Brain pericyte (primary cell): ENCODE results near the gene MEIKIN.
"Not testable (repeated sequence)": the region's sequence is repeated elsewhere in the genome, so short reads cannot be mapped to it uniquely, and the experiment has no call there.

Experiments
- DNase-seq: peaks from one replicate; pipeline ENCODE4 v3.0.0-alpha.2; 2012; ENCODE audit warnings: low read depth, low spot score

Gene MEIKIN

DNA sequence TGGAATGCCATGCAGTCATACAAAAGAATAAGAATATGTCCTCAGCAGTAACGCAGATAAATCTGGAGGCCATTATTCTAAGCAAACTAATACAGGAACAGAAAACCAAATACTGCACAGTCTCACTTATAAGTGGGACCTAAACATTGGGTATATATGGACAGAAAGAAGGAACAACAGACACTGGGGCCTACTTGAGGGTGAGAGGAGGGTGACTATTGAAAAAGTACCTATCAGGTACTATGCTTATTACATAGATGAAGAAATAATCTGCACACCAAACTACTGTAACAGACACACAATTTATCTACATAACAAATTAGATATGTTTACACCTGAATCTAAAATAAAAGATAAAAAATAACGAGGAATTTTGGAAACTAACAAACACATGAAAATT lies 38.8 kb downstream of the MEIKIN start:
- DNase-seq: no peak

DNA sequence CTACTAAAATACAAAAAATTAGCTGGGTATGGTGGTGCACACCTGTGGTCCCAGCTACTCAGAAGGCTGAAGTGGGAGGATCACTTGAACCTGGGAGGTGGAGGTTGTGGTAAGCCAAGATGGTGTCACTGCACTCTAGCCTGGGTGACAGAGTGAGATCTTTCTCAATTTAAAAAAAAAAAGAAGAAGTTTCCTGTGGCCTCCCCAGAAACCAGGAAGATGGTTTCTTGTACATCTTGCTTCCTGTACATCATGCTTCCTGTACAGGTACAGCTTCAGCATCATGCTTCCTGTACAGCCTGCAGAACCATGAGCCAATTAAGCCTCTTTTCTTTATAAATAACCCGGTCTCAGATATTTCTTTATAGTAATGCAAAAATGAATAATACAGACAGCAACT lies 43.2 kb downstream of the MEIKIN start:
- not testable (repeated sequence) for DNase-seq

DNA sequence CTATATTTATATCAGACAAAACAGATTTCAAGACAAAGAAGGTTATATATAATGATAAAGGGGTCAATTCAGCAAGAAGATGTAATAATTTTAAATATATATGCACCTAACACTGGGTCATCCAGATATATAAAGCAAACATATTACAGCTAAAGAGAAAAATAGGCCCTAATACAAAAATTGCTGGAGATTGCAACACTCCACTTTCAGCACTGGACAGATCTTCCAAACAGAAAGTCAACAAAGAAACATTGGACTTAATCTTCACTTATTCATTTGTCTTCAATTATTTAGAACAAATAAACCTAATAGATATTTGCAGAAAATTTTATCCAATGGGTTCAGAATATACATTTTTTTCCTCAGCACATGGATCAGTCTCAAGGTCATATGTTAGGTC lies 45.8 kb downstream of the MEIKIN start:
- DNase-seq: no peak

DNA sequence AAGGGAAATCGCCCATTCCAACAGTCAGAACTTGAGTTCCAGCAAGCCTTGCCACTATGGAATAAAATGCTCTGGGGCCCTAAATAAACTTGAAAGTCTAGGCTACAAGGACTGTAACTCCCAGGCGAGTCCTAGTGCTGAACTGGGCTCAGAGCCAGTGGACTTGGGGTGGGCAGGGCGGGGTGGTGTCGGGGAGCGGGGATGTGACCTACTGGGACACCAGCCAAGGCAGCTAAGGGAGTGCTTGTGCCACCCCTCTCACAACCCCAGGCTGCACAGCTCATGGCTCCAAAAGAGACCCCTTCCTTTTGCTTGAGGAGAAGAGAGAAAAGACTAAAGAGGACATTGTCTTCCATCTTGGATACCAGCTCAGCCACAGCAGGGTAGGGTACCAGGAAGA lies 61.5 kb downstream of the MEIKIN start:
- DNase-seq: no peak

DNA sequence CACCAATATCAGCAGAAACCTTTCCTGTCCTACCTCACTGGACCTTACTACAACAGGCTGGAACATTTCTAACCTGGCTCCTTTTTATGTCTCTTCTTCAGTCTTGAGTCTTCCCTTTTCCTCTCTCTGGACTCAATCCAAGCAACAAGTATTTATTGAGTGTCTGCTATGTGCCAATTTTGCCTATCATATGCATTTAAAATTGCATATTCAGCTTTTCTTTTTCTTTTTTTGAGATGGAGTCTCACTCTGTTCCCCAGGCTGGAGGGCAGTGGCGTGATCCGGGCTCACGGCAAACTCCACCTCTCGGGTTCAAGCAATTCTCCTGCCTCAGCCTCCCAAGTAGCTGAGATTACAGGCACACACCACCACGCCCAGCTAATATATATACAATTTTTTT lies 65.8 kb downstream of the MEIKIN start:
- DNase-seq: no peak

DNA sequence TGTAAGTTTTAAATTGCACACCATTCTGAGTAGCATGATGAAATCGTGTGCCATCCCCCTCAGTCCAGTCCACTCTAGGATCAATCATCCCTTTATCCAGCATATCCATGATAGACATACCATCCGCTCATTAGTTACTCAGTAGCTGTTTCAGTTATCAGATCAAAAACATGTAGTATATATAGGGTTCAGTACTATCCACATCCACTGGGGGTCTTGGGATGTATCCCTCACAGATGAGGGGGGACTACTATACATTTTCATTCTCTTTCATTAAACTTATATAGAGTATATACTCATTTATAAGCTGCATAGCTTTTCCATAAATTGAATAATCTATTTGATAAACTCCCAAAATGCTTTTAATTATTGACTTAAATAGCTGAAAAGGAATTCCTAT lies 67.6 kb downstream of the MEIKIN start:
- DNase-seq: no peak

DNA sequence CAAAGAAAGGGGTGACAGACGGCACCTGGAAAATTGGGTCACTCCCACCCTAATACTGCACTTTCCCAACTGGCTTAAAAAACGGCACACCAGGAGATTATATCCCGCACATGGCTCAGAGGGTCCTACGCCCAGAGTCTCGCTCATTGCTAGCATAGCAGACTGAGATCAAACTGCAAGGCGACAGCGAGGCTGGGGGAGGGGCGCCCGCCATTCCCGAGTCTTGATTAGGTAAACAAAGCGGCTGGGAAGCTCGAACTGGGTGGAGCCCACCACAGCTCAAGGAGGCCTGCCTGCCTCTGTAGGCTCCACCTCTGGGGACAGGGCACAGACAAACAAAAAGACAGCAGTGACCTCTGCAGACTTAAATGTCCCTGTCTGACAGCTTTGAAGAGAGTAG lies 74.2 kb downstream of the MEIKIN start:
- DNase-seq: not testable (repeated sequence)

DNA sequence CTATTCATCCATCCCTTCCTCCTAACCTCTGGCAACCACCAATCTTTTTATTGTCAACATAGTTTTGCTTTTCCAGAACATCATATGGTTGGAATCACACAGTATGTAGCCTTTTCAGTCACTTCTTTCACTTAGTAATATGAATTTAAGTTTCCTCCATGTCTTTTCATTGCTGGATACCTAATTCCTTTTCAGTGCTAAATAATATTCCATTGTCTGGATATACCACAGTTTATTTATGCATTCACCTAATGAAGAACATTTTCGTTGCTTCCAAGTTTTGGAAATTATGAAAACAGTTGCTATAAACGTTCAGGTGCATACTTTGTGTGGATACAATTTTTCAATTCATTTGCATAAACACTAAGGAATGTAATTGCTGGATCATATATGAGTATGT lies 77.9 kb downstream of the MEIKIN start:
- DNase-seq: no peak

DNA sequence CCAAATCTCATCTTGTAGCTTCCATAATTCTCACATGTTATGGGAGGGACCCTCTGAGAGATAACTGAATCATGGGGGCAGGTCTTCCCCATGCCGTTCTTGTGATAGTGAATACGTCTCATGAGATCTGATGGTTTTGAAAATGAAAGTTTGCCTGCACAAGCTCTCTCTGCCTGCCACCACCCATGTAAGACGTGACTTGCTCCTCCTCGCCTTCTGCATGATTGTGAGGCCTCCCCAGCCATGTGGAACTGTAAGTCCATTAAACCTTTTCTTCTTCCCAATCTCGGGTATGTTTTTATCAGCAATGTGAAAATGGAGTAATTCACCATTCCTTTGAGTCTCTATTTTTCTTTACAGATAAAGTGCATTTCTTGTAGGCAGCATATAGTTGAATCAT lies 81.8 kb downstream of the MEIKIN start:
- no peak for DNase-seq

DNA sequence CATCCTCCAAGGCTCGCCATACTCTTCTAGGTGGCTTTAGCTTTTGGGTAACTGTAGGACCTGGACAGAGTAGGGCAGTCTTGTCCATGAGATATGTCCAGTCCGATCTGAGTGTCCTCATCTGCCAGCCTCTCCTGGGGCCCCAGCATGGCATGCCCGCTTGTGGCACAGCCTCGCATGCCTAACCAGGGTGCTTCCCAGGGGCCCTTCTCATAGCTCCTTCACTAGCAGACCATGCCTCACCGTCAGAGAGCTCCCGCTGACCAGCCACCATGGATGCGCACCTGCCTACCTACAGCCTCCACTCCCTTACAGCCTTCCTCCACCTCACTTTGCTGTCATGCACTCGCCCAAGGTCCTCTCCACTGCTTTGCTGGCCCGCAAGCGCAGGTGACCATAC lies 88.1 kb downstream of the MEIKIN start:
- no peak for DNase-seq

DNA sequence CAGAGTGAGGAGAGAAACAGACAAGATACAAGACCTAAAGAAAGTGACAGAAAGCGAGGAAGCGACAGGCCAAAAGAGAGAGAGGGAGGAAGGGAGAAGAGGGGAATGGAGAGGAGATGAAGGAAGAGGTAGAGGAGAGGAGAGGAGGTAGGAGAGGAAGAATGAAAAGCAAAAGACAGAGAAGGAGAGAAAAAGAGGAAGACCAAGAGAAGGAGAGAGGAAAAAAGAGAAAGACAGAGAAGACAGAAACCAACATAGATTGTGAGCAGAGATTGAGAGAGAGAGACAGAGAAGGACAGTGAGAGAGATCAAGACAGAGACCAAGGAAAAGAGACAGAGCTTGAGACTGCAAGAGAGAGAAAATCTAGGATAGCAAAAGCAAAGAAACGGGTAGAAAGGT lies 90.0 kb downstream of the MEIKIN start:
- no peak for DNase-seq

DNA sequence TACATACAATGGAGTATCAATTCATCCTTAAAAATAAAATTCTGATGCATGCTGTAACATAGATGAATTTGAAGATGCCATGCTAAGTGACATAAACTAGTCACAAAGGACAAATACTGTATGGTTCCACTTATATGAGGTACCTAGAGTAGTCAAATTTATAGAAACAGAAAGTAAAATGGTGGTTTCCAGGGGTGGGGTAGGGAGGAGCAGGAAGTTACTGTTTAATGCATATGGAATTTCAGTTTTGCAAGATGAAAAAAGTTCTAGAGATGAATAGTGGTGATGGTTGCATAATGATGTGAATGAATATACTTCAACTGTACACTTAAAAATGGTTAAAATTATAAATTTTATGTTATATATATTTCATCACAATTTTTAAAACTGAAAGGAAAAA lies 91.3 kb downstream of the MEIKIN start:
- no peak for DNase-seq

DNA sequence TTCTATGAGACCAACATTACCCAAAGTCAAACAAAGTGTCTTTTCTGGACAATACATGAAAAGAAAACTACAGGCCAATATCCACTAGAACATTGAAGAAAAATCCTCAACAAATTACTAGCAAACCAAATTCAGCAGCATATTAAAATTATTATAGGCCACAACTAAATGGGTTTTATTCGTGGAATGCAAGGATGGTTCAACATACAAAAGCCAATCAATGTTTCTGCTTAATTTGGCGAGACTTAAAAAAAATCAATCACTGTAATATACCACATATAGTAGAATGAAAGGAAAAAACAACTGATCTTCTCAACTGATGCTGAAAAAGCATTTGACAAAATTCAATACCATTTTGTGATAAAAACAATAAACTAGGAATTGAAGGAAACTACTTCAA lies 96.8 kb downstream of the MEIKIN start:
- DNase-seq: no peak

DNA sequence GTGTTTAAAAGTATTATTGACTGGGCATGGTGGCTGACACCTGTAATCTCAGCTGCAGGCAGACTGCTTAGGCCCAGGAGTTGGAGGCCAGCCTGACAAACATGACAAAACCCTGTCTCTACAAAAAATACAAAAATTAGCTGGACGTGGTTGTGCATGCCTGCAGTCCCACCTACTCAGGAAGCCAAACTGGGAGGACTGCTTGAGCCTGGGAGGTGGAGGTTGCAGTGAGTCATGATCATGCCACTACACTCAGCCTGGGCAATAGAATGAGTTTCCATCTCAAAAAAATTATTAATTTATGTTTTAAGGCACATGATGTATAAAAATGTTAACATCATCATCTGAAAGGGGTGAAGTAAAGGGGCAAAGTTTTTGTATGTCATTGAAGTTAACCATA lies 98.9 kb downstream of the MEIKIN start:
- DNase-seq: no peak

DNA sequence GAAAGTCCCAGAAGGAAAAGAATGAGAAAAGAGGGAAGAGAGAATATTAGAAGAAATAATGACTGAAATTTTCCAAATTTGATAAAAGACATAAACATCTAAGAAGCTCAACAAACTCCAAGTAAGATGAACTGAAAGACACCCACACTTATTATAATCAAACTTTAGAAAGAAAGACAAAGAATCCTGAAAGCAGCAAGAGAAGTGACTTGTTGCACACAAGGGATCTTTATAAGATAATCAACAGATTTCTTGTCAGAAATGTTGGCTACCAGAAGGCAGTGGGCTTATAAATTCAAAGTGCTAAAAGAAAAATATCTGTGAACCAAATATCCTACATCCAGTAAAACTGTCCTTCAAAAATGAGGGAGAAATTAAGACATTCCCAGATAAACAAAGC lies 99.6 kb downstream of the MEIKIN start:
- DNase-seq: no peak

DNA sequence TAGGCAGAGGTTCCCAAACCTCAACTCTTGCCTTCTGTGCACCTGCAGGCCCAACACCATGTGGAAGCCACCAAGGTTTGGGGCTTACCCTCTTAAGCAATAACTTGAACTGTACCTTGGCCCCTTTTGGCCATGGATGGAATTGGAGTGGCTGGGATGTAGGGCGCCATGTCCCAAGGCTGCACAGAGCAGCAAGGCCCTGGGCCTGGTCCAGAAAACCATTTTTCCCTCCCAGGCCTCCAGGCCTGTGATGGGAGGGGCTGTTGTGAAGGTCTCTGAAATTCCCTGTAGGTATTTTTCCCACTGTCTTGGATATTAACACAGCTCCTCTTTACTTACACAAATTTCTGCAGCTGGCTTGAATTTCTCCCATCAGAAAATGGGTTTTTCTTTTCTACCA lies 102.5 kb downstream of the MEIKIN start:
- not testable (repeated sequence) for DNase-seq

DNA sequence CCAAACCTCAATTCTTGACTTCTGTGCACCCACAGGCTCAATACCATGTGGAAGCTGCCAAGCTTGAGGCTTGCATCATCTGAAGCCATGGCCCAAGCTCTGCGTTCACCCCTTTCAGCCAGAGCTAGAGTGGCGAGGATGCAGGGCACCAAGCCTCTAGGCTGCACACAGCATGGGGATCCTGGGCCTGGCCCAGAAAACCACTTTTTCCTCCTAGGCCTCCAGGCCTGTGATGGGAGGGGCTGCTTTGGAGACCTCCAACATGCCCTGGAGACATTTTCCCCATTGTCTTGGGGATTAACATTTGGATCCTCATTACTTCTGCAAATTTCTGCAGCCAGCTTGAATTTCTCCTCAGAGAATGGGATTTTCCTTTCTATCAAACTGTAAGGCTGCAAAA lies 112.8 kb downstream of the MEIKIN start:
- not testable (repeated sequence) for DNase-seq

DNA sequence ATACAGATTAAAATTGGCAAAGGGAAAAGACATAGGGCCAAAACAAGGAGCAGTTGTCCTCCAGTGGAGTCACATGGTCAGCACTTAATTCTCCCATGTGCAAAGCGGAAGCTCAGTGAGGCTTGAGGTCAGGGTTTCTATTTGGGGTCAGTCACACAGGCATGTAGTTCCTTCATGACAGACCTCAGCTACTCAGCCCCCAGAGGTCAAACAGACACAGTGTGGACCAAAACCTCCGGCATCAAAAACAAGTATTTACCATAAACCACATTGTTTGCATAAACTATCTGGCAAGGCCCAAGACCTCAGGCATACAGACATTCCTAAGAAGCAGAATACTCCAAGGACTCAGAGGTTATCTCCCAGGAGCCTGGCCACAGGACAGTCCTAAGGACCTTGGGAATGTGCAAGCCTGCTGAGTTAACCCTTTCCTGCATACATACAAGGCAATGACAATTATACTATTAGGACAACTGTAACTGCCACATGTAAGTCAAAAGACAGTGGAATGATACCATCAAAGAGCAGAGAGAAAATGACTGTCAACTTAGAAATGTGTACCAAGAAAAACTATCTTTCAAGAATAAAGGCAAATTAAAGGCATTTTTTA lies 120.0 kb downstream of the MEIKIN start:
- DNase-seq: no peak

DNA sequence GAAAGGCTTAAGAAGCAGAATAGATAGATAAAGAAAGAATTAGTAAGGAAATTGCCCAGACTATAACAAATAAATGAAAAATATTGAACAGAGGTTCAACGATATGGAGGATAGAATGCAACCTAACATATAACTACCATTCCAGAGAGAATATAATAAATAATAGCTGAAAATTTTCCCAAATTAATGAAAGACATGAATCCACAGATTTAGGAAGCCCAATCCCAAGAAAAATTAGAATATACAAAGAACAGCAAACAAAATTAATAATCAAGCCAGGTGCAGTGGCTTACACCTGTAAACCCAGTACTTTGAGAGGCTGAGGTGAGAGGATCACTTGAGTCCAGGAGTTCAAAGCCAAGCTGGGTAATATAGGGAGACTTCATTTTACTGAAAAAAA lies 120.8 kb downstream of the MEIKIN start:
- no peak for DNase-seq

DNA sequence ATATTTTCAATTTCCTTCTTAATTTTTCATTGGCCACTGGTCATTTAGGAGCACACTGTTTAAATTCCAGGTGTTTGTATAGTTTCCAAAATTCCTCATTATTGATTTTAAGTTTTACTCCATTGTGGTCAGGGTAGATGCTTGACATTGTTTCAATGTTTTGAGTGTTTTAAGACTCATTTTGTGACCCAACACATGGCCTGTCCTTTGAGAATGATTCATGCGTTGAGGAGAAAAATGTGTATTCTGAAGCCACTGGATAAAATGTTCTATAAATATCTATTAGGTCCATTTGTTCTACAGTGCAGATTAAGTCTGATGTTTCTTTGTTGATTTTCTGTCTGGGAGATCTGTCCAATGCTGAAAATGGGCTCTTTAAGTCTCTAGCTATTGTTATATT lies 124.2 kb downstream of the MEIKIN start:
- DNase-seq: no peak

DNA sequence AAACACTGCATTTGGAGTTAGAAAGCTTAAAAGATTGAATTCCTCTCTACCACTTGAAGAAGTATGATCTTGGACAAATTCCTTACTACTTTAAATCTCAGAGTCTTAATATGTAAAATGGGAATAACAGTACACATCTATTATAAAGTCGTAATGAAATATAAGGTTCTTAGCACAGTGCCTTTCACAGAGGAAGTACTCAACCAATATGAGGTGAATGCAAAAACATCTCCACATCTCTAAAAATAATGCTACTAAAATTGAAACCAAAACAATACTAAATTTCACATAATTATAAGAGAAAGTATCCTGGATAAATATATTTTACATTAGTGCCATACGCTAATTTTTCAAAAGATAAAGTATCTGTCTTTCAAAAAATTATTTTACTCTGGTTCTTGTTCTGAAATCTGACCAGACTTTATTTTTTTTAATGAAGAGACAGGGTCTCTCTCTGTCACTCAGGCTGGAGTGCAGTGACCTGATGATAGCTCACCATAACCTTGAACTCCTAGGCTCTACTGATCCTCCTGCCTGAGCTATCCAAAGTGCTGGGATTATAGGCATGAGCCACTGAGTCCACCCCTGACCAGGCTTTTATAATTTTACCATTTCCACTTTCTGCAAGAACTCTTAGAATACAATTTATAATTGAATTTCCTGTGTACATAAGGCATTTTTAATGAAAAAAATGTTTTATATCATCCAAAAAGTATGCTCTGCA lies 127.3 kb downstream of the MEIKIN start:
- no peak for DNase-seq

DNA sequence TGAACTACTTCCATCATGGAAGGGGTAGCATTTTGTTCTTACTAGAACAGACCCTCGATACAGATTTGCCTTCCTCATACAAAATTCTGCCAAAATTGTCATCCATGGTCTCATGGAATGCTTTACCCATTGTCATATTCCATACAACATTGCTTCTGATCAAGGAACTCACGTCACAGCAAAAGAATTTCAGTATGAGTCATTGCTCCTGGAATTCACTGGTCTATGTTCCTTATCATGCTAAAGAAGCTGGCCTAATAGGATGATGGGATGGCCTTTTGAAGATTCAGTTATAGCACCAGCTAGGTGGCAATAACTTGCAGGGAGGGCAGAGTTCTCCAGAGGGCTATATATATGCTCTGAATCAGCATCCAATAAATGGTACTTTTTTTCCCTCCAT lies 130.5 kb downstream of the MEIKIN start:
- DNase-seq: no peak

DNA sequence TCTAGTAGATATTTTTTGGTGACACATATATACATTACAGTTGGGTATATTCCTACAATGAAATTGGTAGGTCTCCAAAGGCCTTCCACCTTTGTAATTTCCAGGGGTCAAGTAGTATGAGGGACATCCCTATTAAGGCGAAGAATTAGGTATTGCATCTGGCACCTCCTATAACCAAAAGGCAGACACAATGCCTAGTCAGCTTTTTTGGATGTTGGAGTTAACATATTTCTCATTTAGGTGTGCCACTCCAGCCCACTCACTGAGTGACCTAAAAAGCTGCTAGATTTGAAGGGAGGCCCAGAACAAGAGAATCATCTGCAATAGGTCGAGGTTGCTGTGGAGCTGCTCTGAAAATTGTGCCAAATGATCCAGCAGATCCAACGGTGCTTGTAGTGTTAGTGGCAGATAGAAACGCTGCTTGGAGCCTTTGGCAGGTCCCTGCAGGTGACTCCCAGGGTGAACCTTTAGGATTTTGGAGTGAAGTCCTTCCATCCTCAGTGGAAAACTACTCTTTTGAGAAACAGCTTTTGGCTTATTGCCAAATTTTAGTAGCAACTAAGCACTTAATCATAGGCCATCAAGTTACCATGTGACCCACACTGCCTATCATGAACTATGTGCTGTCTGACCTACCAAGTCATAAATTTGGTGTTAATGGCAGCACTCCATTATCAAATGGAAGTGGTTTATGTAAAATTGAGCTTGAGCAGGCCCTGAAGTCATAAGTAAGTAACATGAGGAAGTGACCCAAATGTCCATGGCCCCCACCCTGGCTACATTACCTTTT lies 132.9 kb downstream of the MEIKIN start:
- DNase-seq: no peak
